Testis (tissue), 2 donors: ENCODE measurements around the gene TRIML1.

Source experiments
- POLR2A ChIP-seq: fragments of 450-650 bp; IDR thresholded peaks from one replicate; pipeline ENCODE4 v1.6.1; 2017; ENCODE audit warnings: antibody characterized with exemption, mild to moderate bottlenecking, moderate library complexity
- TF ChIP-seq, protein P1 (sequence below), 3 experiments: fragments of 450-650 bp in 2 of 3; fragments of 200-600 bp in 1 of 3; sonication (generic) in 1 of 3; IDR thresholded peaks; one replicate each; pipeline ENCODE4 v1.5.1; 2016 to 2019; ENCODE audit warnings: antibody characterized with exemption in 3 of 3, mild to moderate bottlenecking in 2 of 3, moderate library complexity in 1 of 3

DNA sequence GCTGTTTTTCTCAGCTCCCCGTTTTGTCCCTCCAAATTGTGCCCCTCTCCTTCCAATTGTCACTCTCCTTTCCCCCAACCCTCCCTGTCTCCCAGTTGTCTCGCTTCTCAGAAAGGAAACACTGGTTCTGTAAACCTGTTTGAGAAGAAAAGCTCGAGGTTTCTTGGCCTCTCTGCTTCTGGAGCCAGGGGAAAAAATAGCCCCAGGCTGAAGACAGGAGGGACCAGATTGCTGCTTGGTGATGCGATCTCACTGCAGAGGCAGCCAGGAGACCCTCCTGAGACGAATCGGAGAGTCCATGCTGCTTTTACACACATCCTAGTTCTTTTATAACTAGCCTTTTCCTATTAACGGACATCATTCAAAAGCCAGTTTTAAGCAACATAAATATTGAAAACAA, 21.2 kb downstream of the TRIML1 start:
- TF ChIP-seq, protein P1, sequence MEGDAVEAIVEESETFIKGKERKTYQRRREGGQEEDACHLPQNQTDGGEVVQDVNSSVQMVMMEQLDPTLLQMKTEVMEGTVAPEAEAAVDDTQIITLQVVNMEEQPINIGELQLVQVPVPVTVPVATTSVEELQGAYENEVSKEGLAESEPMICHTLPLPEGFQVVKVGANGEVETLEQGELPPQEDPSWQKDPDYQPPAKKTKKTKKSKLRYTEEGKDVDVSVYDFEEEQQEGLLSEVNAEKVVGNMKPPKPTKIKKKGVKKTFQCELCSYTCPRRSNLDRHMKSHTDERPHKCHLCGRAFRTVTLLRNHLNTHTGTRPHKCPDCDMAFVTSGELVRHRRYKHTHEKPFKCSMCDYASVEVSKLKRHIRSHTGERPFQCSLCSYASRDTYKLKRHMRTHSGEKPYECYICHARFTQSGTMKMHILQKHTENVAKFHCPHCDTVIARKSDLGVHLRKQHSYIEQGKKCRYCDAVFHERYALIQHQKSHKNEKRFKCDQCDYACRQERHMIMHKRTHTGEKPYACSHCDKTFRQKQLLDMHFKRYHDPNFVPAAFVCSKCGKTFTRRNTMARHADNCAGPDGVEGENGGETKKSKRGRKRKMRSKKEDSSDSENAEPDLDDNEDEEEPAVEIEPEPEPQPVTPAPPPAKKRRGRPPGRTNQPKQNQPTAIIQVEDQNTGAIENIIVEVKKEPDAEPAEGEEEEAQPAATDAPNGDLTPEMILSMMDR (IDR thresholded peaks at IDR 0.05), result no peak
- no peak for TF ChIP-seq POLR2A
